Mesenteric fat pad (tissue), 1 donor: Measurements from ENCODE around the gene ZNF454. TPM values are rescaled to one million over a fixed set of nuclear protein-coding genes. Genes with fewer than 3 reads are reported as not detected.

Experiments
- DNase-seq: peaks from one replicate; pipeline ENCODE4 v3.0.0-alpha.2; 2020; ENCODE audit warnings: low spot score
- total RNA-seq: library from RNA; stranded (reverse); fragmentation: NEBNext Ultra II Directional; extraction: Animal tissue kit (Norgen Biotek cat#: 25700); gene quantifications from one replicate; pipeline ENCODE4 v1.2.1, GENCODE V29; 2021
- donor health status: DM: yes; HTN: yes; CAD: no.

The ZNF454 gene
- total RNA-seq, 1 donor from 2014 or later, result 1.8 TPM

- DNase-seq, result no peak
Measured at GRCh38 chr5:178992291-178992895, 51.4 kb downstream of the ZNF454 start.

GRCh38 chr5:178993236-178993765 lies 52.3 kb downstream of the ZNF454 start:
- DNase-seq, result no peak

- no peak for DNase-seq
Measured at GRCh38 chr5:178993955-178994579, 53.1 kb downstream of the ZNF454 start.

- no peak for DNase-seq
Measured at GRCh38 chr5:178994580-178995340, 53.8 kb downstream of the ZNF454 start, which contains the start of gene GRM6. Gene GRM6, minus strand, starts transcription at chr5:178995320. Its CDS starts 376 bp downstream, at chr5:178994944.

GRCh38 chr5:178995341-178995690 lies 54.3 kb downstream of the ZNF454 start:
- DNase-seq, result no peak

GRCh38 chr5:178996156-178996555 lies 55.2 kb downstream of the ZNF454 start:
- DNase-seq, result no peak

- DNase-seq, result no peak
Measured at GRCh38 chr5:178997191-178997590, 56.2 kb downstream of the ZNF454 start.

GRCh38 chr5:178998441-178998840 lies 57.4 kb downstream of the ZNF454 start:
- peak; percentile 80 for DNase-seq

GRCh38 chr5:179006564-179006963 lies 65.6 kb downstream of the ZNF454 start:
- DNase-seq, result no peak

- DNase-seq, result no peak
Measured at GRCh38 chr5:179008667-179009066, 67.7 kb downstream of the ZNF454 start.

Other genes with a start within 250 kb of the ZNF454 start
- 11.9 TPM for gene ZNF354A, start 210.5 kb upstream of the ZNF454 start, total RNA-seq
- gene ZNF354B, start 81.2 kb upstream of the ZNF454 start, total RNA-seq, result 19.3 TPM
- 1.3 TPM for gene ZFP2, start 45.3 kb upstream of the ZNF454 start, total RNA-seq
- not detected for gene GRM6, start 54.1 kb downstream of the ZNF454 start, total RNA-seq
- gene ZNF879, start 82.6 kb downstream of the ZNF454 start, total RNA-seq, result 3.3 TPM
- 4.5 TPM for gene ZNF354C, start 119.2 kb downstream of the ZNF454 start, total RNA-seq